GM21390 (cell line): ENCODE data around the gene CYP39A1.

Source experiments
- ATAC-seq: cut with Tn5 transposase; IDR thresholded peaks from one replicate; pipeline ENCODE4 v1.9.1; 2021; ENCODE audit not compliant: unreplicated experiment

CYP39A1 gene

DNA sequence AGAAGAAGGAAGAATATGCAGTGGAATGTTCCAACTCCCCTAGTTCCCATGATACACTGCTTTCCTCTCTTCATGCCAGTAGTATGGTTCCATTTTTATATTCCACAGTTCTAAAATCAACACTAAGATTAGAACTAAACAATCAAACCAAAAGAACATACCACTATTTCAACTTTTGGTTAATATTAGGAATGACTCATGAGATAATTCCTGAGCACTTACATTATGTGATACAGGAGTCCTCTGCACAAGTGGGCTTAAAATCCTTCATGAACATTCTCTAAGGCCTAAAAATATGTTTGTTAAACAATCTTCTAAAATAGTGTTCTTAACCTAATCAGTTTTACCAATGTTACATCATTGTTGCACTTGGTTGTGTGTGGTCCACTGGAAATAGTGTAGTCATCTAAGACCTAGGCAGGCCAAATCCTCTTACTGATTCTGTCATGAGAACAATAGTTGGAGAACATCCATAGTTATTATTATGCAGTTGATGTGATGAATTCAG, 131.1 kb downstream of the CYP39A1 start:
- no peak for ATAC-seq

DNA sequence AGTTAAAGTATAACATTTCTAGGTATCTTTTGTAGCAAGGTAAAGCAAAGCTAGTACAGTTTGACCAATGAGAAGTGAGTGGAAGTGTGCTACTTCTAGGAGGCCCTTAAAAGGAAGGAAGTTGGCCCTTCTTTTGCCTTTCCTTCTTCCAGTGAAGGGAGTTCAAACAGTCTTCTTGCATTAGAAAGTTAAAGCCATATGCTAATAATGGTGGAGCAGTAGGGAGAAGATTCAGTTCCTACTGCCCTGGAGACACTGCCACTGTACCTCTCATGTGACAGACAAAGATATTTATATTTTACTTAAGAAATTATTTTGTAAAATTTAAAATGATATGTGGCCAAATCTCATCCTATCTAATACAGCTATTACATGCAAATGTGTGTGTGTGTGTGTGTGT, 135.4 kb downstream of the CYP39A1 start:
- no peak for ATAC-seq

DNA sequence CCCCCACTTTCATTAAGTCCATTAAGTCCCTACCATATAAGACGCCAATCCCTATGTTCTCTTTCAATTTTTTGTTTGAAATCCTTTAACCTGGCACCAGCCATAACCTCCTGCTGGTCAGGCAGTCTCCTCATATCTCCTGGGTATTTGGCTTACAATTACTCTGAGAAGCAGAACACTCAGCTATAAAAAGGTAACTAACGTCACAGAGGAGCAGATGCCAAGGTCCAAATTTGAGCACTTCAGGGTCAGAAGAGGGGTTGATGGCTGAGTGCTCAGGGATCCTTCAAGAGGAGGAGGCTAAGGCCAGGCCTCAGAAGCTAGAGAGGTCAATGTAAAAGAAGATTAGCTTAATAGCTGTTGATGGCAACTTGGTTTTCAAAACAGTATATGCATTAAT, 139.1 kb downstream of the CYP39A1 start:
- no peak for ATAC-seq

GRCh38 chr6:46511320-46511719, 141.3 kb downstream of the CYP39A1 start:
- no peak for ATAC-seq

DNA sequence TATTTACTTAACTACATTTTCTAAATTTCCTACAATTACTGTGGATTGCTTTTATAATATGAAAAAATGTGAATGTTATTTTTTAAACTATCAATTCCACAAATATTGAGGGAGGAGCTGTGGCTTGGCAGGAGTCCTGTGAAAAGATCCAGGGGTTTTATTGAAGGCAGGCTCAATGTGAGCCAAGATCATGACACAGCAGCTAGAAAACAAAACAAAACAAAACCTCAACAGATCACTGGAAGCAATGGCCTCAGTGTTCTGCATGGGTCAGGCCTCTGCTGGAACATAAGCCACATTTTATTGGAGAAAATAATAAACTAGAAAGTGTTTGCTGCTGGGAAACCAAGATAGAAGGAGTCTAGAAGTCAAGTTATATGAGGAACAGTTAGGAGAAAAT, 142.0 kb downstream of the CYP39A1 start:
- ATAC-seq: no peak

- ATAC-seq: no peak
Observed at GRCh38 chr6:46509981-46510510, 142.6 kb downstream of the CYP39A1 start.

- ATAC-seq: no peak
Observed at GRCh38 chr6:46509063-46509462, 143.6 kb downstream of the CYP39A1 start.

DNA sequence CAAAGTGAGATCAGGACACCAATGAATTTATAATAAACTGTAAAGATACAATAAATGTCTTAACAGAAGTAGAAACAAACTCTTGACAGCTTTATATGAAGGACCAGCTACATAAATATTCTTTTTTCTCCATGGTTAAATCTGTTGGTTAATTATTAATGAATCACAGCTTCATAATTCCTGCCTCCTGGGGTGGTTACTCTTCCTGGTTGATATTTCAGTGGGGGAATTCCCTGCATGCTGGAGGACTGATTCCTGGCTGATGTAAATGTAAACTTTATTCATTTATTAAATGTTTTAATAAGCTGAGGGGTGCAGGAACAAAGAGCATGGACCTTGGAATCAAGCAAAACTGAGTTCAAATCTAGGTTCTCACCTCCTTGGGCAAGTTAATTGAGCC, 145.2 kb downstream of the CYP39A1 start:
- no peak for ATAC-seq

DNA sequence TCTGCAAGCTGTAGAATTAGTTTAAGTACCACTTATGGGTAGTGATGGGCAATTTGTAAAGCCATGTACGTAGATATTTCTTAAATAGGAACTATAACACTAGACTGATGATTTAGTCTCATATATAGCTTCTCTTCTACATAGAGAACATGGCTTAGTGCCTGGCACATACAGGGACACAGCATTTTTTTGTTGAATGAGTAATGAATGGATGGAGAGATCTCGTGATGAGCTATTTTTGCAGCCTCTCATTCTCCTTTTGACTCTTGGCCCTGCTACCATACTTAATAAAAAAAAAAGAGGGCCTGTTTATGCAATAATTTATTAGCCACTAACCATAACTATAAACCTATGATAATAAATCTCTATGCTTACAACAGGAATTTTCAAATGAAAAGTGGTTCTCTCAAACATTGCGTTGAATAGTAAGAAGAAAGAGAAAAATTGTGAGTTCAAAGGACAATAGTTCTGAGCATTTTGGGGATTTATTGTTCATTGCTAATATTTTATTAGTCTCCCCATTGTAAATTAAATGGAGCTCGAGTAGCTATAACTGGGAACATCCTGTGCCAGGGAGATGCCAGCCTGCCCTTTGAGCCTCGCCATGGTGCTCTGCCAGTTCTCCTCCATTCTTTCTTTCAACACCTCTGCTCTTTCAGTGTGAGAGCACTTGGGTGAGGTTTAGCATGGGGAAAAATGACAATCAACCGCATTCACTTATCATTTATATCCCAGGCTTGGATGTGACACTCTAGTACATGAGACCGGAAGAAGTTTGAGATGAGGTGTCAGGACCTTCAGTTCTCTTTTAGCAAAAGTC, 146.7 kb downstream of the CYP39A1 start:
- no peak for ATAC-seq

DNA sequence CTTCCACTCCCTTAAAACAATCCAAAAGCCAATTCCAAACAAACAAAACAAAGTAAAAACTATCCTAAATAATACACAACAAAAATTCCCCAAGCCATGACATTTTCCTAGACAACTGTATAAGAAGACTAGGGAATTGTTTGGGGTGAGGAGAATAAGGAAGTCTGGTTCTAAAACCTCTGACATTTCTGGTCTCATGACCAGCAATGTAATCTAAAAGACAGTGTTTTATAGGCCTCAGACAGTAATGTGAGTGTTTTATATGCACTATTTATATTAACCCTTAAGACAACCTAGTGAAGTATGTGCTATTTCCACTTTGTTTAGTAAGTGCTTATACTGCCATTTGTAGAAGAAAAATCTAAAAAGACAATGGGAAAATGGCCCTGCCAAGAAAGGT, 148.4 kb downstream of the CYP39A1 start:
- no peak for ATAC-seq

GRCh38 chr6:46502486-46503119, 150.0 kb downstream of the CYP39A1 start:
- ATAC-seq: no peak

GRCh38 chr6:46501136-46502089, 151.2 kb downstream of the CYP39A1 start:
- ATAC-seq: no peak

GRCh38 chr6:46500382-46500781, 152.2 kb downstream of the CYP39A1 start:
- no peak for ATAC-seq
